Dermis microvascular lymphatic vessel endothelial cell (primary cell): Measurements from ENCODE around the gene WNT7B. TPM values are rescaled to one million over a fixed set of nuclear protein-coding genes. Genes with fewer than 3 reads are reported as not detected.
A peak's percentile ranks its signal among the peaks of the same experiment; 100 is the strongest.

Experiments used
- DNase-seq, 2 donors: peaks; one replicate each; pipeline versions ENCODE4 v3.0.0 to v3.0.0-alpha.2; 2010; ENCODE audit warnings: low read depth in 2 of 2
- total RNA-seq: library from RNA; depleted of rRNA; stranded (reverse); fragments of >200 nt; gene quantifications from 2 replicates; pipeline ENCODE4 v1.2.1, GENCODE V29; 2014

The WNT7B gene
- total RNA-seq, 1 donor from 2014 or later: not detected

DNA sequence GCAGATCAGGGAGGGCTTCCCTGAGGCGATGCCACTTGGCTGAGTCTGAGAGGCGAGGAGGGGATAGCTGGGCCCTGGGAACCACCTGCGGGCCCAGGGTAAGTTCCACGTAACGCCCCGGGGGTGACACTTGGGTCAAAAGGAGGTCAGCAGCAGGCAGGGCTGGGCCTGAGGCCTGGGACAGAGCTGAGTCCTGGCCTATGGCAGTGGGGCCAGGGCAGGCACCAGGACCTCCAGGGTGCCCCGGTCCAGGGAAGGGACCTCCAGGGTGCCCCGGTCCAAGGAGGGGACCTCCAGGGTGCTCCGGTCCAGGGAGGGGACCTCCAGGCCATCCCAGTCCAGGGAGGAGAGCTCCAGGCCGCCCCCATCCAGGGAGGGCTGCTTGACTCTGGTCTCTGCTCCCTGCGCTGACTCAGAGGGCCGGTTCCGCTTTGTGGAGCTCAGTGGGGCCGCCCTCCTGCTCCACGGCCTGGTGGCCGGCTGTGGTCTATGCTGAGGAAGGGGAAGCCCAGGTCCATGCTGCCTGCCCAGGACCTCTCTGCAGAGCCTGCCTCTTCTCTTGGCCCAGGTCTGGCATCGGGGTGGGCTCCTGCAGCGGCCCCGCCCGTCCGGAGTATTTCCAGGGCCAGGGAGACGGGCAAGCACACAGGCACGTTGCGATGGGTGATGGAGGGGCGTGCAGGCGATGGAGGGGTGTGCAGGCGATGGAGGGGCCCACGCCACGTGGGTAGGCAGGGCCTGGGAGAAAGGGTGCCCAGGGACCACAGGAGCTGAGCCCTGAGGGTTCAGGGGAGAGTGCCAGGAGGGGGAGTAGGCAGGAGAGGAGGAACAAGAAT is 19.5 kb upstream of the WNT7B start:
- peak in 1 of 2 donors; percentile 80 for DNase-seq

DNA sequence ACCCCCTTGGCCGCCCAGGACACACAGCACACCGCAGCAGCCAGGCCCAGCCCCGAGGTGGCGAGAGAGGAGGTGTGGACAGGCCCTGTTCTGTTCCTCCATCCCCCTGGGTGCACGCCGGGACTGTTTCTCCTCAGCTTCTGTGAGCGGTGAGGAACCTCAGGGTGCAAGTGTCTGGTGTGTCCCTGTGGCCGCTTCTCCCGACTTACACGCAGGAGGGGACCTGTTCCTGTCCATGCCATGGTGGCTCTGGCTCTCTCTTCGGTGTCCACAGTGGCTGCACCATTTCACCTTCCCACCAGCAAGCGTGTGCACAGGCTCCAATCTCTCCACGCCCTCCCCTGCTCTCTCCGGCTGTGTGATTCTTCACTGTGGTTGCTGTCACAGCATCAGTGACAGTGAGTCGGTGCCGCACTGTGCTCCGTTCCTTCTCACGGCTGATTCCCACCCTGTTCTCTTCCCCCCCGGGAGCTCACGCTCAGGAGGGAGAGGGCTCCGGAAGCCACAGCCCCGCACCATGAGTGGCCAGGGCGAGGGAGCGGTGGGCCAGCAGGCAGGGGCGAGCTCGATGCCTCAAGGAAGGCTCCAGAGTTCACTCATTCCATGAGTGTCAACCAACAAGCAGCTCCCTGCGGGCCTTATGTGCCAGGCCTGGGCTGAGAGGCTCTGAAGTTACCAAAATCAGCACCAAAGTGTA is 18.6 kb upstream of the WNT7B start:
- no peak for DNase-seq

DNA sequence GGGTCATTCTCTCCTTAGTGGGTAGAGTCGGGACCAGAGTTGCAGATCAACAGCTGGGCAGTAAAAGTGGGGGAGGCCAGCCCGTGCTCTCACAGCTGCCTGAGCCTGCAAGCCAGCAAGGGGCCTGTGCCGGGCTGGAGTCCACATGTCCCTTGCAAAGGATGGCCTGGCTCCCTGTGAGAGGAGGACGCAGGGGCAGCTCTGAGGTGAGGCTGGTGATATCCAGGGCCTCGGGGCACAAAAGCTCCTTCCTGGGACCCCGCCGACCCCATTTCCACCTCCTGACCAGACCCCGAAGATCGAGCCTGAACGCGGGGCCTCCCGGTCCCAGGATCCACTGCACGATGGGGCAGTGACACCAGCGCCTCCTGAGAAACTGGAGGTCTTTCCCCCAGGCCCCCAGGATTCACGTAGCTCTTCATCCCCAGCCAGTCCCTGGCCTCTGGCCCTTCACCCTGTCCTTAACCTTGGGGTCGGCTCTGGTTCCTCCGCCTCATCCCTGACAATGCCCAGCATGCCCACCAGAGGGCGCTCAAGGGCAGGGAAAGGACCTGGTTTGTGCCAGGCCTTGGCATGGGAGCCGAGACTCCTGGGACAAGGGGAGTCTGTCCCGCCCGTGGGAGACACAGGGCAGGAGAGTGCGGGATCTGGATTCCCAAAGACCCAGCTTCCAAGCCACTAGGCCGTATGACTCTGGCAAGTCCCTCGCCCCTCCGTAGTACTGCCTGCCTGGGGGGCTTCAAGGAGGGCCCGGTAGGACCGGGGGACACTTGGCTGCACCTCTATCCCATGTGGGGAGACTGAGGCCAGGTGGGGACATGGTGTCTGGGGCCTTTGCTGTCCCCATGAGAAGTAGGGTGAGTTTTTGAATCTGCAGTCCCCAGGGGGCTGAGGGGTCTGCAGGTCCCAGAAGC is 17.8 kb upstream of the WNT7B start:
- DNase-seq: peak in 1 of 2 donors; percentile 57

- no peak for DNase-seq
These were observed 16.9 kb upstream of the WNT7B start for GRCh38 chr22:45993841-45994240.

DNA sequence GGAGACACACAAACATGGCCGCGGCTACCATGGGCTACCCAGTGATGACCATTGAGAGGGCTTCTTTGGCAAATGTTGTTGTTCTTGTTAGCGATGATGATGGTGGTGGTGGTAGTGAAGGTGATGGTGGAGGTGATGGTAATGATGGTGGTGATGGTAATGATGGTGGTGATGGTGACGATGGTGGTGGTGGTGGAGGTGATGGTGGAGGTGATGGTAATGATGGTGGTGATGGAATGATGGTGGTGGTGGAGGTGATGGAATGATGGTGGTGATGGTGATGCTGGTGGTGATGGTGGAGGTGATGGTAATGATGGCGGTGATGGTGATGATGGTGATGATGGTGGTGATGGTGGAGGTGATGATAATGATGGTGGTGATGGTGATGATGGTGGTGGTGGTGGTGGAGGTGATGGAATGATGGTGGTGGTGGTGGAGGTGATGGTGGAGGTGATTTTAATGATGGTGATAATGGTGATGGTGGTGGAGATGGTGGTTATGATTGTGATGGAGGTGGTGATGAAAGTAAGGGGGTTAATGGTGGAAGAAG is 16.3 kb upstream of the WNT7B start:
- DNase-seq: no peak

DNA sequence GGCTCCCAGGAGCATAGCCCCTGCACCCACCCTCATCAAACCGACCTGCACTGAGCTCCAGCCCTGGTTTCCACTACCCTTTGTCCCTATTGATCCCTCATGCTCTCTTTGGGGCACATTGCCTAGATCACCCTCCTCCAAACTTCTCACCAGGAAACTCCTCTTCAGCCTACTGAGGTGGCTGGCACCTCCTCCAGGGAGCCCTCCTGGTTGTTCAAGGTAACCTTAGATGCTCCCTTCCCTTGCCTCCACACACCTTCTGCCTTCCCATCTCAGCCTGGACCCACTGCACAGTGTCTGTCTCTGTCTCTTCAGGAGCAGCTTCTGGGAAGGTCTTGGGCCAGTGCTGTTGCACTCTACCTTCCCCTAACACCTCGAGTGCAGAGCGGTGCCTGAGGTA is 15.8 kb upstream of the WNT7B start:
- no peak for DNase-seq

- DNase-seq: no peak
These were observed 14.1 kb upstream of the WNT7B start for GRCh38 chr22:45991098-45991497.

DNA sequence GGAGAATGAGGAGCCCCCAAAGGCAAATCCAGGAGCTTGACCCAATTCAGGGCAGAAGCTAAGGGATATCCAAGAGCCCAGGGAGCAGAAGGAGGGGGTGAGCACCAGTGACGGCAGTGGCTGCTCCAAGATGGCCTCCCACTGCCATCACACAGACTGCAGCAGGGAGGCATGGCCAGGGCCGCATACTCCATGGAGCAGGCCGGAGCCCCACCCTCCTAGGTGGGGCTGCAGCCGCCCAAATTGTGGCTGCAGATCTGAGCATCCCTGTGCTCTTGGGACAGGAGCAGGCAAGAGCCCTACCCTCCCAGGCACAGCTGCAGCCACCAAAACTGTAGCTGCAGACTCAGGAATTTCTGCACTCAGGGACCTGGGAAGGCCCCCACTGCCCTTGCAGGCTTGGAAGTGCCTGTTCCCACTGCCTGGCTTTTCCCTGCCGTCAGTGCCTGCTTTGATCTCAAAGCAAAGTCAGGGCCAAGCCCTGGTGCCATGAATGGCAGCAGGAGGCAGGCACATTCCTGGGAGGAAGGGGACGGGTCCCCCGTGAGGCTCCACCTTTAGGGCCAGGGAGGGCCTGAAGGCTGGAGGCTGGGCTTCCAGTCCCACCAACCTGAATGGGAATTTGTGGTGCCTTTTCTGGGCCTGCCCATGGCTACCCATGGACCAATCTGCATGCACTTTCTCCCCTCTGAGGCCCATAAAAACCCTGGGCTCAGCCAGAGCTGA is 10.3 kb upstream of the WNT7B start:
- DNase-seq: no peak

DNA sequence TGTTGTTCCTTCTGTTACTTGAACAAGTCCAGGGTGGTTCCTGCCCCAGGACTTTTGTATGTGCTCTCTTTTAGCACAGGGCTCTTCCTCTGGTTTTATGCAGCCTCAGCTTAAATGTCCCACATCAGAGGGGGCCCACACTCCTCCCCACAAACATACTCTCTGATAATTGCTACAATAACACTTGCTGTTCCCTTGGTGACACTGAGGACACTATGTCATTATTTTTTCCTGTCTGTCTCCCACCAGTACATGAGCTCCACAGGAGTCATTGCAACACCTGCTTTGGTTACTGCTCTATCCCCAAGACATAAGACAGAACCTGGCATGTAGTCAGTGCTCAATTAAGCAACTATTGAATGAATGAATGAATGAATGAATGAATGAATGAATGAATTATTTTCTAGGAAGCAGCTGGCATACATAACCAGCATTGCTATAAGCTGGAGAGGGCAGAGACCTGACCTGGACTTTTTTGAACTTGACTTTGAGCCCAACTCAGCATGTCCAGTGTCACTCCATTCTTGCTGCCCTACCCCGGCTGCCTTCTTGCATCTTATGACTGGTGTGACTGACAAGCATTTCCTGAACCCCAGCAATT is 7.5 kb upstream of the WNT7B start:
- DNase-seq: no peak

- no peak for DNase-seq
These were observed 6.8 kb upstream of the WNT7B start for GRCh38 chr22:45983797-45984196.

DNA sequence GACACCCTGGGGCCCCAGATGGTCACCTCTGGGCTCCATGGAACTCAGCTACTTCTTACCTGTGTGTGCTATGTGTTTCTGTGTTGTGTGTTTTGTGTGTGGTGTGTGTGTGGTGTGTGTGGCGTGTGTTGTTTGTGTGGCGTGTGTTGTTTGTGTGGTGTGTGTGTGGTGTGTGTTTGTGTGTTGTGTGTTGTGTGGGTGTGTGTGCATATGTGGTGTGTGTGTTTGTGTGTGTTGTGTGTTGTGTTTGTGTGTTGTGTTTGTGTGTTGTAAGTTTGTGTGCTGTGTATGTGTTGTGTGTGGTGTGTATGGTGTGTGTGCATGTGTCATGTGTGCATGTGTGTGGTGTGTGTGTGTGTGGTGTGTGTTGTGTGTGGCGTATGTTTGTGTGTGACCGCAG is 3.8 kb upstream of the WNT7B start:
- no peak for DNase-seq

DNA sequence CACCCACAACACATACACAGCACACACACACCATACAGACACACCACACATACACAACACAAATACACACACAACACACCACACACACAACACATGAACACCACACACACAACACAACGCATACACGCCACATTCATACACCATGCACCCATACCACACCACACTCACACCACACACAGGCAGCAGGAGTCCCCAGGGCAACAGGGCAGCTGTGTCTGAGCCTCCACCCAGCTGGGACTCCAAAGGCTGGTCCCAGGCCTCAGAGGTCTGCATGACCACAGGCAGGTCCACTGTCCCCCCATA is 3.3 kb upstream of the WNT7B start:
- no peak for DNase-seq

DNA sequence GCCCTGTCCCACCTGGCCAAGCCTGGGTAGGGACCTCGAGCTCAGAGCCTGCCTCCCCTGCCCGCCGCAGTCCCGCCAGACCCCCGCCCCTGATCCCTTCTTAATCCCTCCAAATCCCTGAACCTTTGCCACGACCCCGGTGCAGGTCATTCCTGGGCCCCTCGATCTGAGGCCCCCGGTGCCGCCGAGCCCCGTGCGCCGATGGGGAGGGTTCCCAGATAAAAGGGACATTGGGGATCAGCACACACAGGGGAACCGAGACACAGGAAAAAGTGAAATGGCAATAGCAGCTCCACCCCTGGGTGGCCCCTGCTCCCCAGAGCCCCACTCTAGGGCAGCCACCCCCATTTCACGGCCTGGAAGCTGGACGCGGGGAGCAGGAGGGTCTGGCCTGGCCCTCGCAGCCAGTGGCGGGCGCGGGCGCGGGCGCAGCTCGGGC is 1.3 kb upstream of the WNT7B start:
- no peak for DNase-seq

DNA sequence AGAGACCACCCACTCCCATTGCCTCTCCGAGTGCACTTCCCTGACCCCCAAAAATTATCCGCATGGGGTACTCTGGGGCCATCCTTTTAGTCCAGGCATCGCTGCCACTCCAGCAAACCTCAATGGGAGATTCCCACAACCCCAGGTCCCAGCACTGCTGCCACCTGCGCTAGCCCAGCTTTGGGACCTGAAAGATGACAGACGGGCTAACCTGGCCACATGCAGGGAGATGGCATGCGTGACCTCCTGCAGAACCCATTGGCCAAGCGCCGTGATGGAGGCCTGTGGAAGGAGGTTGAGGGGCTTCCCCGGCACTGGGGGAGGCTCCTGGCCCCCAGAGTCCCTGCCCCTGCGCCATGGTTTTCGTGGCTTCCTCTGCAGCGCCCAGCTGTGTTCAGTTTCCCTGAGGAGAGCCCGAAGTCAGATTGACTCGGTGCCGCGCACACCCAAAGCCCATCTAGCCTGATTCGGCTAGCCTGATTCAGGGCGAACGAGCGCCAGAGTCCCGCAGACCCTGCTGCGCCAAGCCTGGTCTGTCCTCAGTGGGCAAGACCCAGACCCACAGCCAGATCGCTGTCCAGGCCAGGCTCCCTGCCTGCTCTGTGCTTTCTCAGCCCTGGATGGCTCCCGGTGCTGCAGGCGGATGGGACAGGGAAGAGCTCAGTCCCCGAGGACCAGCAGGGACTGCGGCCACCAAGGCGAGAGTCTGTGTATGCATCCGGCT is 751 bp upstream of the WNT7B start:
- DNase-seq: no peak

DNA sequence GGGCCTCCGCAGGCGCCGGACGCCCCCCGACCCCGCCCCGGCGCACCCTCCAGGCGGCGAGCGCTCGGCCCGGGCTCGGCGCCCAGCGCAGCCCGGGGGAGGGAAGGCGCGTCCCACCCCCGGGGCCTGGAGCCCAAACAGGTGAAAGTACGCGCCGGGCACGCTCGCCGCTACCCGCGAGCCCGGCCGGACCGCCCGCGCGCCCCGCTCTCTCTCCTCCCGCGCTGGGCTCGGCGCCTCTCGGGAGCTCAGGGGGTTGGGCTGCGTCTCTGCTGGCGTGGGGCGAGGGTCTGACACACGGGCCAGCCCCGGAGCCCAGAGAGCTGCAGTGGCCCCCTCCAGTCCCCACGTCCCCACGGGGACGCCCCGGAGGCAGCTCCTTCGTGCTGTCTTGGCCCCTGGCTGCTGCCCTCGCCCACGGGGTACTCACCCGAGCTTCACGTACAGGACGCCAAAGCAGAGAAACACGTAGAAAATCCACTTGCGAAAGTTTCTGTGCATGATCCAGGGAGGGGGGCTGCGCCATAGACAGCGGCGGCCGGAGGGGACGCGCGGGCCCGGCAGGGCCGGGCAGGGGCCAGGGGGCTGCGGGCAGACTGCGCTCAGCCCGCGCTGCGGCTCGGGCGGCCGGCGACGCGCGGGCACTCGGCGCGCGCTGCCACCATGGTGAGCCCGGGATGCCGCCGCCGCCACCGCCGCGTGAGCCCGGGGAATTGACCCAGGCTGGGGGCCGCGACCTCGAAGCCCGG is 534 bp downstream of the WNT7B start:
- no peak for DNase-seq

GRCh38 chr22:45975164-45976161 is 1.5 kb downstream of the WNT7B start:
- no peak for DNase-seq

- no peak for DNase-seq
These were observed 2.5 kb downstream of the WNT7B start for GRCh38 chr22:45974498-45974897.

DNA sequence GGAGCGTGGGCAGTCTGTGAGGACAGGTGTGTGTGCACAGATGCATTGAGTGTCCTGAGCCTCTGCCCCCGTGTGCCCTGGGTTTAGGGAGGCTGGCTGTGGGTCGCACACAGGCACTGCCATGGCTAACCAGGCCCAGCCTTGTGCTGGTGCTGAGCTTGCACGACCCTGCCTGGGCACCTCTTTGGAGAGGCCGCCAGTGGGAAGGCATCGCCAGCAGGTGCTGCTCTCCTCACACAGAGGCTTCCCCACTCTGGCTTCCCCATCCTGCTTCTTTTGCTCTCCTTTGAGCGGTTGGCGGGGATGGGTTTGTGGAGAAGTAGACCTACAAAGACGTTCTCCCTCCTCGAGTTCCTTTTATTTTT is 4.1 kb downstream of the WNT7B start:
- DNase-seq: no peak
